NCI-H69 (cell line): ENCODE measurements around the gene STAG2.

Source experiments
- DNase-seq: peaks from one replicate; lab custom pipeline; 2025; lab: John Stamatoyannopoulos, UW

Gene STAG2

GRCh38 chrX:123975180-123975579 lies 13.7 kb downstream of the STAG2 start:
- DNase-seq: no peak

GRCh38 chrX:123976706-123977316 lies 15.3 kb downstream of the STAG2 start:
- peak; percentile 27 for DNase-seq

- peak; percentile 4 for DNase-seq
Observed at GRCh38 chrX:123983240-123983639, 21.7 kb downstream of the STAG2 start.

GRCh38 chrX:123986377-123986776 lies 24.9 kb downstream of the STAG2 start:
- no peak for DNase-seq

GRCh38 chrX:123988423-123989111 lies 27.1 kb downstream of the STAG2 start:
- no peak for DNase-seq

- DNase-seq: no peak
Observed at GRCh38 chrX:123989235-123989634, 27.7 kb downstream of the STAG2 start.

- DNase-seq: no peak
Observed at GRCh38 chrX:123990169-123990568, 28.7 kb downstream of the STAG2 start.

GRCh38 chrX:123990602-123991001 lies 29.1 kb downstream of the STAG2 start:
- DNase-seq: no peak

- peak; percentile 4 for DNase-seq
Observed at GRCh38 chrX:123993326-123993725, 31.8 kb downstream of the STAG2 start.

- peak; percentile 19 for DNase-seq
Observed at GRCh38 chrX:123993904-123994635, 32.6 kb downstream of the STAG2 start.

GRCh38 chrX:123994730-123995129 lies 33.2 kb downstream of the STAG2 start:
- no peak for DNase-seq

GRCh38 chrX:124001581-124001980 lies 40.1 kb downstream of the STAG2 start:
- DNase-seq: peak; percentile 0

- DNase-seq: no peak
Observed at GRCh38 chrX:124005228-124005627, 43.7 kb downstream of the STAG2 start.

- no peak for DNase-seq
Observed at GRCh38 chrX:124010157-124010556, 48.7 kb downstream of the STAG2 start.

- no peak for DNase-seq
Observed at GRCh38 chrX:124010566-124010965, 49.1 kb downstream of the STAG2 start.

- DNase-seq: no peak
Observed at GRCh38 chrX:124015721-124016120, 54.2 kb downstream of the STAG2 start.

- no peak for DNase-seq
Observed at GRCh38 chrX:124016825-124017224, 55.3 kb downstream of the STAG2 start.

GRCh38 chrX:124018023-124018422 lies 56.5 kb downstream of the STAG2 start:
- no peak for DNase-seq

GRCh38 chrX:124023838-124024238 lies 62.3 kb downstream of the STAG2 start:
- DNase-seq: no peak

GRCh38 chrX:124026529-124026928 lies 65.0 kb downstream of the STAG2 start:
- no peak for DNase-seq

- DNase-seq: no peak
Observed at GRCh38 chrX:124028182-124028581, 66.7 kb downstream of the STAG2 start.

GRCh38 chrX:124030520-124030919 lies 69.0 kb downstream of the STAG2 start:
- no peak for DNase-seq

- DNase-seq: no peak
Observed at GRCh38 chrX:124033821-124034220, 72.3 kb downstream of the STAG2 start.
